Measurements from ENCODE around the gene GRM7. TPM values are rescaled to one million over a fixed set of nuclear protein-coding genes. Genes with fewer than 3 reads are reported as not detected.

GRM7 gene
- total RNA-seq, 4 donors from 2014 or later, result 0.29 to 15.8 (median 0.67) TPM

DNA sequence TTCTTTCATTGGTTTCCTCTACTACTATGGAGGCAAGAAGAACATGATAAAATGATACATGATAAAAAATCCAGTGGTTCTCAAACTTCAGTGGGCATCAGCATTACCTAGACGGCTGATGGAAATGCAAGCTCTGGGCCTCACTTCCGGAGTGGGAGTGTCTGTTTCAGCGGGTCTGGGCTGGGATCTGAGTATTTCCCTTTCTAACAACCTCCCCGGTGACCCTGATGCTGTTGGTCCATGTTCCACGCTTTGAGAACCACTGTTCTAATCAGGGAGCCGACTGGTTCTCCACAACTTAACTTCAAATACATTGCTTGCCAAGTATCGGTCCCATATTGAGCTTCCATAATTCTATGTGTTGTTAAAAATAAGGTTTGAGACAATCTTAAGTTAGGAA lies 928.4 kb downstream of the GRM7 start:
- Histone ChIP-seq H3K4me3 (no peak overlapping the region), H3K27ac (no peak overlapping the region), H3K9me3 (no peaks in the 10 kb centered on the region), H3K36me3 (no peaks in the 10 kb centered on the region), H3K27me3 (no peaks in the 10 kb centered on the region), H3K4me1 (no peaks in the 10 kb centered on the region)
- no peak for DNase-seq
- no peak for TF ChIP-seq POLR2A (IDR thresholded peaks at IDR 0.05)
- TF ChIP-seq, protein P1, sequence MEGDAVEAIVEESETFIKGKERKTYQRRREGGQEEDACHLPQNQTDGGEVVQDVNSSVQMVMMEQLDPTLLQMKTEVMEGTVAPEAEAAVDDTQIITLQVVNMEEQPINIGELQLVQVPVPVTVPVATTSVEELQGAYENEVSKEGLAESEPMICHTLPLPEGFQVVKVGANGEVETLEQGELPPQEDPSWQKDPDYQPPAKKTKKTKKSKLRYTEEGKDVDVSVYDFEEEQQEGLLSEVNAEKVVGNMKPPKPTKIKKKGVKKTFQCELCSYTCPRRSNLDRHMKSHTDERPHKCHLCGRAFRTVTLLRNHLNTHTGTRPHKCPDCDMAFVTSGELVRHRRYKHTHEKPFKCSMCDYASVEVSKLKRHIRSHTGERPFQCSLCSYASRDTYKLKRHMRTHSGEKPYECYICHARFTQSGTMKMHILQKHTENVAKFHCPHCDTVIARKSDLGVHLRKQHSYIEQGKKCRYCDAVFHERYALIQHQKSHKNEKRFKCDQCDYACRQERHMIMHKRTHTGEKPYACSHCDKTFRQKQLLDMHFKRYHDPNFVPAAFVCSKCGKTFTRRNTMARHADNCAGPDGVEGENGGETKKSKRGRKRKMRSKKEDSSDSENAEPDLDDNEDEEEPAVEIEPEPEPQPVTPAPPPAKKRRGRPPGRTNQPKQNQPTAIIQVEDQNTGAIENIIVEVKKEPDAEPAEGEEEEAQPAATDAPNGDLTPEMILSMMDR (IDR thresholded peaks at IDR 0.05), result no peak
- intact Hi-C loops (cut with DNase I; ENCODE audit: low total_unique reads), result no loop called here

- no peak for DNase-seq
- intact Hi-C loops (cut with DNase I; ENCODE audit: low total_unique reads), result no loop called here
- Histone ChIP-seq H3K27ac (no peak overlapping the region), H3K27me3 (no peaks in the 10 kb centered on the region), H3K4me1 (no peaks in the 10 kb centered on the region), H3K36me3 (no peaks in the 10 kb centered on the region), H3K9me3 (no peaks in the 10 kb centered on the region), H3K4me3 (no peak overlapping the region)
- no peak for TF ChIP-seq POLR2A (IDR thresholded peaks at IDR 0.05)
- TF ChIP-seq, protein P1 (IDR thresholded peaks at IDR 0.05), result no peak
These were observed 929.2 kb downstream of the GRM7 start for GRCh38 chr3:7790141-7790540.
